ENCODE data around the gene C9. TPM values are rescaled to one million over a fixed set of nuclear protein-coding genes. Genes with fewer than 3 reads are reported as not detected.

Gene C9
- total and polyA plus RNA-seq, 4 donors: 128 to 3,238 (median 748) TPM

- TF ChIP-seq HNF4A (conservative IDR thresholded peaks at IDR 0.05) (peak; percentile 81 to 85), NR2F2 (IDR thresholded peaks at IDR 0.05) (no peak), TAF1 (conservative IDR thresholded peaks at IDR 0.05) (no peak), RXRA (IDR thresholded peaks at IDR 0.05) (peak in 1 of 2 donors; percentile 30), ZBTB33 (IDR thresholded peaks at IDR 0.05) (no peak), JUND (IDR thresholded peaks at IDR 0.05) (no peak), ATF3 (IDR thresholded peaks at IDR 0.05) (peak; percentile 19), FOXA1 (IDR thresholded peaks at IDR 0.05) (no peak), EGR1 (IDR thresholded peaks at IDR 0.05; ENCODE audit: low read depth in 2 of 2) (no peak)
Observed at GRCh38 chr5:39257554-39257953, 106.7 kb downstream of the C9 start (continued).

- Histone ChIP-seq H3K4me1 (ENCODE audit: control insufficient read depth in 4 of 4, insufficient read depth in 4 of 4, low read length in 3 of 4) (peaks cover 5 to 32% (median 5%) of the 10 kb centered on the region in 4 donors), H3K36me3 (ENCODE audit: control insufficient read depth in 4 of 4, insufficient read depth in 3 of 4, low read depth in 1 of 4, low read length in 3 of 4) (no peaks in the 10 kb centered on the region), H3K27me3 (ENCODE audit: control insufficient read depth in 4 of 4, insufficient read depth in 4 of 4, low read length in 3 of 4) (no peaks in the 10 kb centered on the region), H3K27ac (ENCODE audit: low read depth in 1 of 2, low read length in 2 of 2) (peak overlapping the region; percentile 25 to 54), H3K9ac (ENCODE audit: low read depth in 1 of 2, low read length in 2 of 2) (no peak overlapping the region), H3K4me3 (ENCODE audit: low read depth in 1 of 3, low read length in 3 of 3) (no peak overlapping the region), H3K9me3 (ENCODE audit: control insufficient read depth in 4 of 4, low read length in 3 of 4) (no peaks in the 10 kb centered on the region)
- 17% methylated on average over 4 of the region's 4 CpGs for WGBS
- TF ChIP-seq ATF3 (IDR thresholded peaks at IDR 0.05) (no peak), HNF4A (conservative IDR thresholded peaks at IDR 0.05) (peak in 1 of 2 donors; percentile 30)
- no peak for DNase-seq (ENCODE audit: low spot score)
Observed at GRCh38 chr5:39256477-39257235, 107.6 kb downstream of the C9 start.

- no peak overlapping the region for H3K4me3 ChIP-seq (ENCODE audit: low read depth in 1 of 3, low read length in 3 of 3)
- H3K9ac ChIP-seq (ENCODE audit: low read depth in 1 of 2, low read length in 2 of 2): no peak overlapping the region
- H3K36me3 ChIP-seq (ENCODE audit: control insufficient read depth in 4 of 4, insufficient read depth in 3 of 4, low read depth in 1 of 4, low read length in 3 of 4): no peaks in the 10 kb centered on the region
- 93% methylated on average over 2 of the region's 2 CpGs for WGBS
- no peaks in the 10 kb centered on the region for H3K27me3 ChIP-seq (ENCODE audit: control insufficient read depth in 4 of 4, insufficient read depth in 4 of 4, low read length in 3 of 4)
- TF ChIP-seq MAX (IDR thresholded peaks at IDR 0.05) (no peak), EGR1 (IDR thresholded peaks at IDR 0.05; ENCODE audit: low read depth in 2 of 2) (no peak), JUND (IDR thresholded peaks at IDR 0.05) (no peak), FOXA1 (IDR thresholded peaks at IDR 0.05) (no peak), TAF1 (conservative IDR thresholded peaks at IDR 0.05) (no peak), NR2F2 (IDR thresholded peaks at IDR 0.05) (no peak), REST (IDR thresholded peaks at IDR 0.05) (no peak), RAD21 (IDR thresholded peaks at IDR 0.05) (no peak), GABPA (IDR thresholded peaks at IDR 0.05 in 1 of 2, conservative IDR thresholded peaks at IDR 0.05 in 1 of 2) (no peak), RXRA (IDR thresholded peaks at IDR 0.05) (no peak)
- peaks cover 5 to 32% (median 5%) of the 10 kb centered on the region in 4 donors for H3K4me1 ChIP-seq (ENCODE audit: control insufficient read depth in 4 of 4, insufficient read depth in 4 of 4, low read length in 3 of 4)
- no peak for DNase-seq (ENCODE audit: low spot score)
- H3K9me3 ChIP-seq (ENCODE audit: control insufficient read depth in 4 of 4, low read length in 3 of 4): no peaks in the 10 kb centered on the region
- no peak overlapping the region for H3K27ac ChIP-seq (ENCODE audit: low read depth in 1 of 2, low read length in 2 of 2)
Observed at GRCh38 chr5:39255406-39255805, 108.9 kb downstream of the C9 start.

Data from liver (tissue), 9 donors.